ENCODE results near the gene TRA2B.

Gene TRA2B

GRCh38 chr3:185881926-185882325, 55.9 kb downstream of the TRA2B start:
- DNase-seq (ENCODE audit: low spot score), result no peak
- in situ Hi-C loops (cut with MboI; ENCODE audit: low pct_unique_long_range_greater_than_20kb, low sequenced_read_pairs, unreplicated experiment), result no loop called here
- TF ChIP-seq CTCF (IDR thresholded peaks at IDR 0.05; ENCODE audit: extremely low read depth, insufficient read depth, missing control alignments), result no peak

GRCh38 chr3:185880600-185880999, 57.2 kb downstream of the TRA2B start:
- in situ Hi-C loops (cut with MboI; ENCODE audit: low pct_unique_long_range_greater_than_20kb, low sequenced_read_pairs, unreplicated experiment), result no loop called here
- DNase-seq (ENCODE audit: low spot score), result no peak
- no peak for TF ChIP-seq CTCF (IDR thresholded peaks at IDR 0.05; ENCODE audit: extremely low read depth, insufficient read depth, missing control alignments)

GRCh38 chr3:185878920-185879319, 58.9 kb downstream of the TRA2B start:
- in situ Hi-C loops (cut with MboI; ENCODE audit: low pct_unique_long_range_greater_than_20kb, low sequenced_read_pairs, unreplicated experiment), result no loop called here
- no peak for DNase-seq (ENCODE audit: low spot score)
- no peak for TF ChIP-seq CTCF (IDR thresholded peaks at IDR 0.05; ENCODE audit: extremely low read depth, insufficient read depth, missing control alignments)

GRCh38 chr3:185874119-185874518, 63.7 kb downstream of the TRA2B start:
- in situ Hi-C loops (cut with MboI; ENCODE audit: low pct_unique_long_range_greater_than_20kb, low sequenced_read_pairs, unreplicated experiment), result no loop called here
- TF ChIP-seq CTCF (IDR thresholded peaks at IDR 0.05; ENCODE audit: extremely low read depth, insufficient read depth, missing control alignments), result no peak
- no peak for DNase-seq (ENCODE audit: low spot score)

- no peak for TF ChIP-seq CTCF (IDR thresholded peaks at IDR 0.05; ENCODE audit: extremely low read depth, insufficient read depth, missing control alignments)
- in situ Hi-C loops (cut with MboI; ENCODE audit: low pct_unique_long_range_greater_than_20kb, low sequenced_read_pairs, unreplicated experiment), result no loop called here
- DNase-seq (ENCODE audit: low spot score), result no peak
These were observed 70.2 kb downstream of the TRA2B start for GRCh38 chr3:185867650-185868049.

GRCh38 chr3:185866995-185867394, 70.8 kb downstream of the TRA2B start:
- in situ Hi-C loops (cut with MboI; ENCODE audit: low pct_unique_long_range_greater_than_20kb, low sequenced_read_pairs, unreplicated experiment), result no loop called here
- TF ChIP-seq CTCF (IDR thresholded peaks at IDR 0.05; ENCODE audit: extremely low read depth, insufficient read depth, missing control alignments), result no peak
- DNase-seq (ENCODE audit: low spot score), result no peak

- TF ChIP-seq CTCF (IDR thresholded peaks at IDR 0.05; ENCODE audit: extremely low read depth, insufficient read depth, missing control alignments), result no peak
- DNase-seq (ENCODE audit: low spot score), result no peak
- in situ Hi-C loops (cut with MboI; ENCODE audit: low pct_unique_long_range_greater_than_20kb, low sequenced_read_pairs, unreplicated experiment), result no loop called here
These were observed 71.3 kb downstream of the TRA2B start for GRCh38 chr3:185866555-185866954.
